GM18858 (cell line): ENCODE data around the gene PRR5L.
"Not testable (repeated sequence)": the region's sequence is repeated elsewhere in the genome, so short reads cannot be mapped to it uniquely, and the experiment has no call there.

Experiments used
- ATAC-seq: cut with Tn5 transposase; IDR thresholded peaks from one replicate; pipeline ENCODE4 v1.9.1; 2021; ENCODE audit not compliant: unreplicated experiment

Gene PRR5L

GRCh38 chr11:36280531-36280930 lies 15.6 kb upstream of the PRR5L start:
- ATAC-seq = no peak

DNA sequence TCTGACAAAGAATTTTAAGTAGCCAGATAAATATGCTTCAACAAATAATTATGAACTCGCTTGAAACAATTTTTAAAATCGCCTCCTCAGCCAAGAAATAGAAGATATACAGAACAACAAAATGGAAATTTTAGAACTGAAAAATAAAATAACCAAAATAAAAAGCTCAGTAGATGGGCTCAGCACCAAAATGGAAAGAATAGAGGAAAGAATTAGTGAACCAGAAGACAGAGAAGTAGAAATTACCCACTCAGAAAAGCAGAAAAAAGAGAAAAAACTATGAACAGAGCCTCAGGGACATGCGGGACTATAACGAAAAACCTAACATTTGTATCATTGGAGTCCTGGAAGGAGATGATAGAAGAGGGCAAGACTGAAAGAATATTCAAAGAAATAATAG lies 14.2 kb upstream of the PRR5L start:
- no peak for ATAC-seq

GRCh38 chr11:36282926-36283325 lies 13.2 kb upstream of the PRR5L start:
- ATAC-seq = no peak

GRCh38 chr11:36288442-36289225 lies 7.5 kb upstream of the PRR5L start:
- no peak for ATAC-seq

DNA sequence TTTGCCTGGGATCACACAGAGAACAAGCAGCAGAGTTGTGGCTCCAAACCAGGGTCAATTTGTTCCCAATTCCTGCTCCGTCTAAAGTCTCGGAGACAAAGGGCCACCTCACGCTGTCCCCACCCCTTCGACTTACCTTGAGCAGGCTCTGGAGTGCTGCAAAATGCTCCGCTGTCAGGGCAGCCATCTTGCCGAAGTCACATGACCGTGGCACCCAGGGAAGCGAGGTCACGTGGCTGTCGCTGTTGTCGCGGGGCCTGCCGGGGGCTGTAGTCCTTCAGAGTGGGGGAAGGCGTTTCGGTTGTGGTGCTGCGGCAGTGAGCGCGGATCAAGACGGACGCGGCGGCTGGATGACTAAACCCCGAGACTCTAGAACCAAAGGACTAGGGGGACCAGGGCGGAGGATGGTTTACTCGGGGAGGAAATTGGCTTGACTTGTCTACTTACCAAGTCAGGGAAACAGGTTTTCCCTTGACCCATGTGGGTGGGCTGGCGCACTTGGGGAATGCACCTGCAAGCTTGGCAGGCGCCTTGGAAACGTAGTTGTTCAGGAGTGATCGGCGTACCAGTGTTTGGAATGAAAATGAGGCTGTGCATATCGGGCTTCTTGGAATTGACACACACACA lies 6.7 kb upstream of the PRR5L start, which contains the start of gene COMMD9:
COMMD9 (minus strand) TSS at position 199 of the 627 bp plus-strand sequence; CDS start at position 187, 12 bp downstream.
- peak; percentile 97 for ATAC-seq

GRCh38 chr11:36292311-36292722 lies 3.8 kb upstream of the PRR5L start:
- ATAC-seq = peak; percentile 29

- no peak for ATAC-seq
Observed at GRCh38 chr11:36296884-36297543, 926 bp downstream of the PRR5L start.

DNA sequence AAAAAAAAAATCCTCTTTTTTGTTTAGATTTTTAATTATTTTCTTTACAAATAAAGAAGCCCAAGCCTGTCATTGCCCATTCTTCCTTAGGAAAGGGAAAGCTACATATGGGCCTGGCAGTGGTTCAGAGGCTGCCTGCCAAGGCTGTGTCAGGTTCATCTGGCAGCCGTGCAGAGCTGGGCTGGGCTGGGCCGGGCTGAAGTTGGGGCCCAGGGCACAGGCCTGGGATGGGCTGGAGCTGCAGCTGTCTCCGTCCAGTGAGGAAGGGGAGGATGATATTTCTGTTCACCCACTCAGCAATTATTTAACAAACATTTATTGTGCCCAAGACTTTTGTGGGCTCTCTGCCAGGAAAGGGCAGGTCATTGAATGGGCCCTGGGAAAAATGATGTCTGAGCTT lies 4.6 kb downstream of the PRR5L start:
- ATAC-seq = no peak

- no peak for ATAC-seq
Observed at GRCh38 chr11:36304351-36304750, 8.3 kb downstream of the PRR5L start.

GRCh38 chr11:36305047-36305446 lies 9.0 kb downstream of the PRR5L start:
- ATAC-seq = no peak

GRCh38 chr11:36306888-36307287 lies 10.8 kb downstream of the PRR5L start:
- no peak for ATAC-seq

GRCh38 chr11:36308577-36308976 lies 12.5 kb downstream of the PRR5L start:
- ATAC-seq = no peak

GRCh38 chr11:36309779-36310178 lies 13.7 kb downstream of the PRR5L start:
- no peak for ATAC-seq

DNA sequence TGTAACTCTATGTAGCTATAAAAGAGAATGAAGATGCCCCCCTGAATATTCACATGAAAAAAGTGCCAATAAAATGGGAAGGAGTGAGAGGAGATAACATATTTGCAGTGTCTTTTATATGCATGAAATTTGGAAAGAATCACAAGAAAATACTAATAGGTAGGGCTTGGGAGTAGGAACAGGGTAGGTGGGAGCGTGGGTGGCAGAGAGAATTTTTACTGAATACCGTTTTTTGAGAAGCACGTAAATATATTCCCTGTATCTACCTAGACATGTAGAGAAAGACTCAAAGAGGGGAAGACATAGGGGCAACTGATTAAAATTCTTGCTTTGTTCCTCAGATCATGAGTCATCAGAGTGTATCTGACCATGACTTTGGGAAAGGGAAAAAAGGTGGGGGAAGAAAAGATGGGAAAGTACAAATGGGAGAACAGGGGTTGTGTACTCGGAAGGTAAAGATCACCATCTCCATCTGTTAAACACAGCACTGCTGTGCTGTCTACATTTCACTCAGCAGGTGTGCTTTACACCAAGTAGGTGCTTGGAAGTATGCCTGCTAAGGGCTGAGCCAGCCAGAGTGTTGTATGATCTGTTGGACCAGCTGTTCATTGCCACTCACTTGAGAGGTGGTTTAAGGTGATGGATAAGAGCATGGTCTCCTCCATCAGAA lies 16.0 kb downstream of the PRR5L start:
- ATAC-seq = no peak

DNA sequence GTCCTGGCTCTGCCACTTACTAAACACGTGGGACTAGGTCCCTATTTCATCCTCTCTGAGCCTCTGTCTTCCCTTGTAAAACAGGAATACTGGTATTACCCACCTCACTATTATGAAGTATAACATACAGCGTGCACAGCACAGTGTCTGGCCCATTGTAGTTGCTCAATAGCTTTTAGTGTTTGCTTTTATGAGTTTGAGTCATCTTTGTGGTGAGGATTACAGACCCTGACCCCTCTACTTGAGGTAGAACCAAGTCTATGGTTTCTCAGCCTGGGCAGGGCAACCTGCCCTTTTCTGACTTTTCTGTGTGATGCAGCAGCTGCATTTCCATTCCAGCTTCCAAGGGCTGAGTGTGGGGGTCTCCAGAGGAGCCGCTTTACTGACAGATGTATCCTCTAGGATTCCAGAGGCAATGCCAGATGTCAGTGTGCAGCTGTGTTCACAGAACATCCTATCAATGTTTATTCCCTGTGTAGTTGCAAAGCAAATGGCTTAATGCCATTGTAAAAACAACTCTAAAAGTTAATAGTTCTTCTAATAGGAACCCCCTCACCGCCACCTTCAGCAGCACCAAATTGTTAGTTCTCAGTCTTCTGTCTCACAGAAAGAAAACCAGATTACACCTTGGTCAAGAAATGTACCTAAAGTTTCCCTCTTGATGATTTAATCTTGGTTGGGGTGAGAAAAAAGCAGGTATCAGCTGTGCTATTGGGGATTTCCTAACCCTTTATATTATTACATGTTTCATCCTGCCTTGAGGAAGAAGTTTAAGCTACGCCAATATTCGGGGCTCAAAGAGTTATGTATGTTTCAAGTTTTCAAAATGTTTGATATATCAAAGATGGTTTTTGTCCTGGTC lies 16.8 kb downstream of the PRR5L start:
- no peak for ATAC-seq

DNA sequence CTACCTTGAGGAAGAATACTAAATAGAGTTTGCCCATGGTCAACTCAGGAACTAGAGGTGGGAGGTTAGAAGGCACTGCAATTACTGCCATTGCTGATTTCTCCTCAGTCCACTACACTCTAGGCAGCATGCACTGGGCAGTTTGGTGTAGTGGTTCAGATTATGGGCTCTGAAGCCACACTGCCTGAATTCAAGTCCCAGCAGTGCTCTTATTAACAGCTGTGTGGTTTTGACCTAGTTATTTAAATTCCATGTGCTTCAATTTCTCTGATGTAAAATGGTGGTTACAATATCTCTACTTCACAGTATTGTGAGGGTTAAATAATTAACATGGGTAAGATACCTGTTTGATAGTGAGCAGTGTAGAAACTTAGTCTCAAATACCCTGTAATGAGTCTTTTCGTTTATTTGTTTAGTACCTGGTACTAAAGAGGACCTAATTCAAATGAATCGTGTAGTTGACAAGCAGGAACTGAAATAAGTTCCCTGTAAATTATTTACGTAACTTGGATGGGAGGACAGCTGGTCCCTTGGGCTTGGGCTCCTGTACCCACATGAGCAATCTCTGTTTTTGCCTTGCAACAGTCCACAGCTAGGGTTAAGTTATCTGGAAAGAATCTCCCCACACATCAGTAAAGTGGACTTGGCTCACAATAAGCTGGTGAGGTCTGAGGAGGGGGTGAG lies 17.8 kb downstream of the PRR5L start:
- no peak for ATAC-seq

DNA sequence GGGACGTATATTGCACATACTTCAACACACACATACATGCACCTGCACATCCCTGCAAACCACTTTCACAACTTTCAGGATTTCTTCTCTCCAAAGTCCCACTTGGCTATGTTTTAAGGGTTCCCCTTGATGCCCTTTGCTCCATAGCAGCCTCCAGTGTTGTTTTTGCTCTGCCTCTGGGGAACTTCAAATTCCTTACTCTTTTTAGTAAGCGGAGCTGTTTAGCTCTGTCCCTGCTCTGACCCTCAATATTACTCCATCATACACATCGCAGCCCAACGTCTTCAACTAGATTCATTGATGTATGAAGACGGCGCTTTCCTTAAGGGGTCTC lies 18.3 kb downstream of the PRR5L start:
- no peak for ATAC-seq

DNA sequence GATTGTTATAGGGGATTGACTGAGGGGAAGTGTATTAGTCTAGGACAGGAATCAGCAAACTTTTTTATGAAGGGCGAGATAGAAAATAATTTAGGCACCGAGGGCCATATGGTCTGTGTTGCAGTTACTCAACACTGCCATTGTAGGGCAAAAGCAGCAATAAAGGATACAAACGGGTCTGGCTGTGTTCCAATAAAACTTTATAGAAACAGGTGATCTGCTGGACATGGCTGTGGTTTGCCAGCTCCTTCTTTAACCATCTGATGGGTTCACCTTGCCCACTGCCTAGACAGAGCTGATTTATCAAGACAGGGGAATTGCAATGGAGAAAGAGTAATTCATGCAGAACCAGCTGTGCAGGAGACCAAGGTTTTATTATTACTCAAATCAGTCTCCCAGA lies 20.0 kb downstream of the PRR5L start:
- ATAC-seq = no peak

DNA sequence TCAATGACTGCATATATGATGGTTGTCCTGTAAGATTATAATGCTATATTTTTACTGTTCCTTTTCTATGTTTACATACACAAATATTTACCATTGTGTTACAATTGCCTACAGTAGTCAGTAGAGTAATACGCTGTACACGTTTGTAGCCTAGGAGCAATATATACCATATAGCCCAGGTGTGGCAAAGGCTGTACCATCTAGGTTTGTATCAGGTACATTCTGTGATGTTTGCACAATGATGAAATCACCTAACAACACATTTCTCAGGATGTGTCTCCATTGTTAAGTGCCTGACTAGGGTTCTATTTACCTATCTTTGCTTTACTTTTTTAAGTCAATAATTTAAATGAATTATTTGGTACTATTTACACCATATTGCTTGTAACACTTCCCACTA lies 21.9 kb downstream of the PRR5L start:
- ATAC-seq = no peak

DNA sequence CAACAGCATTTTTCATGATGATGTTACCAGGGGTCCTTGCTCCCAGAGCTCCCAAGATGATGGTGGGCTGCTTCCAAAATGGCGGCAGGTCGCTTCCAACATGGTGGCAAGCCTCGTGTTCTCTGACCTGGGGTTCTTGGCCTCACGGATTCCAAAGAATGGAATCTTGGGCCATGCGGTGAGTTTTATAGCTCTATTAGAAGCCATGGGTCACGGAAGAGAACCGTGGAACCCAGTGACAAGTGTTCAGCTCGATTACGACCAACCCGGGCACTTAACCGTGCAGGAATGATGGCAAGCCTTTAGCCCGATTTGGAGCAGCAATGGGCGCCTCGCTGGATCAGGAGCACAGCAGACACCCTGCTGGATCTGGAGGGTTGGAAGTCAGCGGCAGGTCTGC lies 28.9 kb downstream of the PRR5L start:
- ATAC-seq = not testable (repeated sequence)
